ENCODE results near the gene ZNF521. TPM values are rescaled to one million over a fixed set of nuclear protein-coding genes. Genes with fewer than 3 reads are reported as not detected.

The ZNF521 gene
- total RNA-seq, 1 donor from 2014 or later: 51.4 TPM

DNA sequence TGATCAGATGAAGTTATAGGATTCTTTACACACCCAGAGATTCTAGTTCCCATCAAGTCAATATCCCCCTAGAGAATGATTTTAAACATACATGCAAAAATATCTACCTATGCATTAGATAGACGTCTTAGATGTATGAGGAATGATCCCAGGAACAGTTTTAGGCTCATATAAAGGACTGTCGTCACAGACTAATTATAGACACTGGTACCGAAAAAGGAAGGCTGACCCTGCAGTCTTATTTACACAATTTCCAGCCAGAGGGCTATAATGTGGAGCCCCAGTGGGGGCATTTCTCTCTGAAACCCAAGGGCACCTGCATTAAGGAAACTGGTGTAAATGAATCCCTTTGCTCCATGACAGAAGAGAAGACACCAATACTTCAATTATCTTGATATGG lies 170.4 kb downstream of the ZNF521 start:
- H3K9me3 Mint-ChIP-seq: no peaks in the 10 kb centered on the region
- TF ChIP-seq, protein P1, sequence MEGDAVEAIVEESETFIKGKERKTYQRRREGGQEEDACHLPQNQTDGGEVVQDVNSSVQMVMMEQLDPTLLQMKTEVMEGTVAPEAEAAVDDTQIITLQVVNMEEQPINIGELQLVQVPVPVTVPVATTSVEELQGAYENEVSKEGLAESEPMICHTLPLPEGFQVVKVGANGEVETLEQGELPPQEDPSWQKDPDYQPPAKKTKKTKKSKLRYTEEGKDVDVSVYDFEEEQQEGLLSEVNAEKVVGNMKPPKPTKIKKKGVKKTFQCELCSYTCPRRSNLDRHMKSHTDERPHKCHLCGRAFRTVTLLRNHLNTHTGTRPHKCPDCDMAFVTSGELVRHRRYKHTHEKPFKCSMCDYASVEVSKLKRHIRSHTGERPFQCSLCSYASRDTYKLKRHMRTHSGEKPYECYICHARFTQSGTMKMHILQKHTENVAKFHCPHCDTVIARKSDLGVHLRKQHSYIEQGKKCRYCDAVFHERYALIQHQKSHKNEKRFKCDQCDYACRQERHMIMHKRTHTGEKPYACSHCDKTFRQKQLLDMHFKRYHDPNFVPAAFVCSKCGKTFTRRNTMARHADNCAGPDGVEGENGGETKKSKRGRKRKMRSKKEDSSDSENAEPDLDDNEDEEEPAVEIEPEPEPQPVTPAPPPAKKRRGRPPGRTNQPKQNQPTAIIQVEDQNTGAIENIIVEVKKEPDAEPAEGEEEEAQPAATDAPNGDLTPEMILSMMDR (IDR thresholded peaks at IDR 0.05; ENCODE audit: unreplicated experiment): no peak
- H3K27me3 Mint-ChIP-seq (ENCODE audit: low read depth): no peaks in the 10 kb centered on the region
- DNase-seq (ENCODE audit: low spot score in 2 of 2, unreplicated experiment in 2 of 2): no peak
- H3K4me1 Mint-ChIP-seq: peaks cover 36% of the 10 kb centered on the region
- H3K4me3 Mint-ChIP-seq: no peak overlapping the region
- no peak overlapping the region for H3K27ac Mint-ChIP-seq
- H3K36me3 Mint-ChIP-seq: no peaks in the 10 kb centered on the region

DNA sequence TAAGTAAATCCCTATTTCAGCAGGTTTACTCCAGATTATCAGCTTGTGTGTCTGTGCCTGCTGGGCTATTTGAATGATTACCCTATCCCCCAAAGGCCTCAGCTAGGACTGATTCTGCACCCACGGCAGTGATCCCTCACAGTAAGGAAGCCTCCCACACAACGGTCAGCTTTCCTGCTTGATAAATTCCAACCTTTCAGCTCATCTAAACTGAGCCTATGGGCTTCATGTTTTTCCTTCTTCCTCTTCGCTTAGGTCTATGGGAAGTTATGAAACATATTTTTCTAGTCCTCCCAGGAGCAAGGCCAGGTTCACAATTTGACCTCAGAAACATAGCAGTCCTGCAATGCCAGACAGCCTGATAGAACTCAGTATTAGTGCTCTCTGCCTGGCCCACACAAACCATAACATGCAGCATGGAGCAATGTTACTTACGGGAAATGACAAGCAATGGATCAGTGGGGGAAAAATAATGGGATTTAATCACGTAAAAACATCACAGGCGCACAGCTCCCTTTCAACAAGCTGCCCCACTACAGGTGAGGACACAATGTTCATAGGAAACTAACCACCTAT lies 170.9 kb downstream of the ZNF521 start:
- Mint-ChIP-seq H3K27ac (no peak overlapping the region), H3K36me3 (no peaks in the 10 kb centered on the region), H3K27me3 (ENCODE audit: low read depth) (no peaks in the 10 kb centered on the region), H3K4me3 (no peak overlapping the region), H3K9me3 (no peaks in the 10 kb centered on the region), H3K4me1 (peaks cover 39% of the 10 kb centered on the region)
- TF ChIP-seq, protein P1 (IDR thresholded peaks at IDR 0.05; ENCODE audit: unreplicated experiment): no peak
- DNase-seq (ENCODE audit: low spot score in 2 of 2, unreplicated experiment in 2 of 2): no peak

DNA sequence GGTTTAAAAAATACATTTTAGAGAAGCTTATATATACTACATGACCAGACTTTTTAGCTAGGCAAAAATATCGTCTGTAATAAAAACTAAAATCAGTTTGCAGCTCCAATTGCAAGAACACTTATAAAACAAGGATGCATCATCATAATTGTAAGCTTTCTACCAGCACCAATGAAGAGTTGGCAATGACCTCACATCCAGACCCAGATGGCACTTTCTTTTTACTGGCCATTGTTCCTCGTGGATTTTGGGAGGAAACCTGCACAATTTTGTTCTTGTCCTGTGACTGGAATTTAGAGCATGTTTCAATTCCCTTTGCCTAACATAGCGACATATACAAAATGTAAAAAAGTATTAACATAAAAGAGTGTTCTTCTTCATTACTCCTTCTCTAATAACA lies 174.3 kb downstream of the ZNF521 start:
- no peak for DNase-seq (ENCODE audit: low spot score in 2 of 2, unreplicated experiment in 2 of 2)
- no peaks in the 10 kb centered on the region for H3K36me3 Mint-ChIP-seq
- no peak overlapping the region for H3K4me3 Mint-ChIP-seq
- TF ChIP-seq, protein P1 (IDR thresholded peaks at IDR 0.05; ENCODE audit: unreplicated experiment): no peak
- no peak overlapping the region for H3K27ac Mint-ChIP-seq
- H3K9me3 Mint-ChIP-seq: no peaks in the 10 kb centered on the region
- H3K27me3 Mint-ChIP-seq (ENCODE audit: low read depth): no peaks in the 10 kb centered on the region
- H3K4me1 Mint-ChIP-seq: peaks cover 41% of the 10 kb centered on the region

DNA sequence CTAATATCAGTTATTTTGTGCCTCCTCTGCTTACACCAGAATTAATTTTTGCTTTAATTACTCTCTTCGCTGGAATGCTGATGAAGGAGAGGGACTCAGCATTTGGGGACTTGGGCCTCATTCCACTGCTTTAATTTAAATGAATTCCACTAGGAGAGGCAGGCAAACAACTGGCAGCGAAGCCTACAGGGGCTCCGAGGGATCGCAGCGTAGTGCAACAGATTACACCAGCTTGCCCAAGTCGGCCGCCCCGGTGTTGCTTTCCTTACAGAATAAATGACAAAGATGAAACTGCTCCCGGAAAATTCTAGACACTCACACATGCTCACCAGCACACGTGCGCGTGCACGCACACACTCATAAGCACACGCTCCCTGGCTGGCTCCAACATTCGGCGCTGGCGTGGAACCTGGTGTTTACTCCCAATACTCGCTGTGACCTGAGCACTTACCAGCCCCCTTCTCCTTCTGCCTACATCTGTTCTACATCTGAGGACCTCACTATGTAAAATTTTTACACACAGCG lies 175.4 kb downstream of the ZNF521 start:
- no peaks in the 10 kb centered on the region for H3K27me3 Mint-ChIP-seq (ENCODE audit: low read depth)
- H3K4me3 Mint-ChIP-seq: no peak overlapping the region
- H3K4me1 Mint-ChIP-seq: peaks cover 45% of the 10 kb centered on the region
- no peak overlapping the region for H3K27ac Mint-ChIP-seq
- TF ChIP-seq, protein P1 (IDR thresholded peaks at IDR 0.05; ENCODE audit: unreplicated experiment): no peak
- H3K9me3 Mint-ChIP-seq: no peaks in the 10 kb centered on the region
- DNase-seq (ENCODE audit: low spot score in 2 of 2, unreplicated experiment in 2 of 2): no peak
- H3K36me3 Mint-ChIP-seq: no peaks in the 10 kb centered on the region

DNA sequence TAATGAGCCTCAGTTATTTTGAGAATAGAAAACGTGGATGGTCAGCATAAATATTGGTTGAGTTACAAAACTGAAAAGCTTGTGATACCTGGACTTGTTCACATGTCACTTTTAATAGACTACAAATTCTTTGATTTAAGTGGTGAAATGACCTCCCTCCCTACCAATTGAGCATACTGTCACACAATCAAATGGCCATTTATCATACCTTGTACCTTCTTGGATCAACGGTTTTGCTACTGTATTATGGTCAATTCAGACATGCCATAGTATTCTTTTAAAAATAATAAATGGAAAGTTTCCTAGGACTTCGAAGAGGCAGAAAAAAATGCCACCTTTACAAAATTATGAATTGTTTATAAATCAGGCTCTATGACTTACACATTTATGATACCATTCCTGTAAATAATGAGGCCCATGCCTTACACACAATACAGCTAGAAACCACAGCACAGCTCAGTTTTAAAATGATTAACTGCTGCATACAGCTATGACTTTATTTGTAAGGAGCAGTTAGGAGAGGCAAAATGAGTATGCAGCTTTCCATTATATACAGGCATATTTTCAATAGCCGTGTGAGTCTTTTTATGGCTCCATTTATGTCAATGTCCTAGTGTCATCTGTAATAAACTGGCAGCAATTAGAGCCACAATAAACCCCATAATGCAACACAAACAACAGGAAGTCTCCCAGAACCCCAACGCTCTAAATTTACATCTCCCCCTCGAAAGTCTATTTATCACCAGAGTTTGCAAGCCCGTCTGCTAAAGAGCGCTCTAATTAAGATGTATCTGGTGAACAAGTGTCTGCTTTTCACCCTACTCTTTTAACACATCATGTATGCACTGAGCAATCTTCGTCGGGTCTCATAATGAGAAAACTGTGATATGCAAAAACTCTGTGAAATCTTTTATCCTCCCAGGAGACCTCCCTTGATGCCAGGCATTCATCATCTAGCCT lies 176.1 kb downstream of the ZNF521 start:
- Mint-ChIP-seq H3K9me3 (no peaks in the 10 kb centered on the region), H3K4me1 (peaks cover 39% of the 10 kb centered on the region), H3K36me3 (no peaks in the 10 kb centered on the region), H3K27ac (no peak overlapping the region), H3K27me3 (ENCODE audit: low read depth) (no peaks in the 10 kb centered on the region), H3K4me3 (no peak overlapping the region)
- no peak for DNase-seq (ENCODE audit: low spot score in 2 of 2, unreplicated experiment in 2 of 2)
- TF ChIP-seq, protein P1 (IDR thresholded peaks at IDR 0.05; ENCODE audit: unreplicated experiment): no peak

All from mesothelial cell of epicardium (in vitro differentiated cells).